Measurements from ENCODE around the gene SDHB. TPM values are rescaled to one million over a fixed set of nuclear protein-coding genes. Genes with fewer than 3 reads are reported as not detected.

Gene SDHB
- polyA plus RNA-seq, 1 of the 3 experiments (the other 2 are of a cell fraction), result 128 TPM

DNA sequence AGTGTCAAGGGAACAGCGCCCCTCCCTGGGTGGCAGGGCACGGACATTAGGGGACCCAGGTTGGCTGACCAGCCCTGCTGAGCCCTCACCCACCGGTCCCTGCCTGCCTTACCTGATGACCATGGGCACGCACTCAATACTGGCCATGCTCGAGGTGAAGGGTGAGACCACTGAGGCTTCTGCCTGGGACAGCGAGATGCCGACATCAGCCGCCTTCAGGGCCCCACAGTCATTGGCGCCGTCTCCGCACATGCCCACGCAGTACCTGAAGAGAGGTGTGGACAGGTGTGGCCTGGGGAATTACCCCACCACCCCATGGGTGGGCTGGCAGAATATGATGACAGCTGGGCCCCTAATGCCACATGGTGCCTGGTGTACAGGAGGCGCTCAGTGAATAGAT, 65.6 kb downstream of the SDHB start:
- Histone ChIP-seq H3K4me2 (no peak overlapping the region), H3F3A (replicated peaks; ENCODE audit: insufficient read depth) (peaks cover 3% of the 10 kb centered on the region), H3K9ac (no peak overlapping the region), H3K27ac (ENCODE audit: low read depth in 2 of 2, low read length in 1 of 2) (no peak overlapping the region), H4K20me1 (ENCODE audit: insufficient read depth) (no peaks in the 10 kb centered on the region), H3K9me3 (no peaks in the 10 kb centered on the region), H2AFZ (ENCODE audit: low read depth) (no peak overlapping the region), H3K36me3 (replicated peaks in 1 of 2; ENCODE audit: control insufficient read depth in 1 of 2, insufficient read depth in 2 of 2, low read length in 1 of 2) (peaks cover 3 to 8% of the 10 kb centered on the region in 2 experiments), H3K27me3 (ENCODE audit: insufficient read depth) (no peaks in the 10 kb centered on the region), H3K4me3 (ENCODE audit: low read depth in 2 of 2, low read length in 1 of 2) (no peak overlapping the region), H3K79me2 (ENCODE audit: insufficient read depth) (no peaks in the 10 kb centered on the region), H3K4me1 (ENCODE audit: control insufficient read depth in 1 of 2, insufficient read depth in 2 of 2, low read depth in 1 of 2, low read length in 1 of 2) (peaks cover 4 to 10% of the 10 kb centered on the region in 2 experiments; a peak in 2 of 4 replicates), H3K9me2 (no peaks in the 10 kb centered on the region)
- TF ChIP-seq, protein P1, sequence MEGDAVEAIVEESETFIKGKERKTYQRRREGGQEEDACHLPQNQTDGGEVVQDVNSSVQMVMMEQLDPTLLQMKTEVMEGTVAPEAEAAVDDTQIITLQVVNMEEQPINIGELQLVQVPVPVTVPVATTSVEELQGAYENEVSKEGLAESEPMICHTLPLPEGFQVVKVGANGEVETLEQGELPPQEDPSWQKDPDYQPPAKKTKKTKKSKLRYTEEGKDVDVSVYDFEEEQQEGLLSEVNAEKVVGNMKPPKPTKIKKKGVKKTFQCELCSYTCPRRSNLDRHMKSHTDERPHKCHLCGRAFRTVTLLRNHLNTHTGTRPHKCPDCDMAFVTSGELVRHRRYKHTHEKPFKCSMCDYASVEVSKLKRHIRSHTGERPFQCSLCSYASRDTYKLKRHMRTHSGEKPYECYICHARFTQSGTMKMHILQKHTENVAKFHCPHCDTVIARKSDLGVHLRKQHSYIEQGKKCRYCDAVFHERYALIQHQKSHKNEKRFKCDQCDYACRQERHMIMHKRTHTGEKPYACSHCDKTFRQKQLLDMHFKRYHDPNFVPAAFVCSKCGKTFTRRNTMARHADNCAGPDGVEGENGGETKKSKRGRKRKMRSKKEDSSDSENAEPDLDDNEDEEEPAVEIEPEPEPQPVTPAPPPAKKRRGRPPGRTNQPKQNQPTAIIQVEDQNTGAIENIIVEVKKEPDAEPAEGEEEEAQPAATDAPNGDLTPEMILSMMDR (IDR thresholded peaks at IDR 0.05), result no peak
- TF ChIP-seq, protein P2, sequence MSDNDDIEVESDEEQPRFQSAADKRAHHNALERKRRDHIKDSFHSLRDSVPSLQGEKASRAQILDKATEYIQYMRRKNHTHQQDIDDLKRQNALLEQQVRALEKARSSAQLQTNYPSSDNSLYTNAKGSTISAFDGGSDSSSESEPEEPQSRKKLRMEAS (IDR thresholded peaks at IDR 0.05; ENCODE audit: low read depth), result no peak
- TF ChIP-seq, protein P3, sequence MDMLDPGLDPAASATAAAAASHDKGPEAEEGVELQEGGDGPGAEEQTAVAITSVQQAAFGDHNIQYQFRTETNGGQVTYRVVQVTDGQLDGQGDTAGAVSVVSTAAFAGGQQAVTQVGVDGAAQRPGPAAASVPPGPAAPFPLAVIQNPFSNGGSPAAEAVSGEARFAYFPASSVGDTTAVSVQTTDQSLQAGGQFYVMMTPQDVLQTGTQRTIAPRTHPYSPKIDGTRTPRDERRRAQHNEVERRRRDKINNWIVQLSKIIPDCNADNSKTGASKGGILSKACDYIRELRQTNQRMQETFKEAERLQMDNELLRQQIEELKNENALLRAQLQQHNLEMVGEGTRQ (IDR thresholded peaks at IDR 0.05; ENCODE audit: borderline replicate concordance, low read depth, low read length), result no peak
- TF ChIP-seq TCF12 (IDR thresholded peaks at IDR 0.05) (no peak), TEAD4 (IDR thresholded peaks at IDR 0.05; ENCODE audit: borderline replicate concordance, insufficient read depth) (no peak), RFX5 (IDR thresholded peaks at IDR 0.05; ENCODE audit: low read length) (no peak), FOXJ3 (CRISPR knock-in tag; IDR thresholded peaks at IDR 0.05) (no peak)
- WGBS (ENCODE audit: low lambda C conversion rate), result 91% methylated on average over 13 of the region's 13 CpGs
- ChIA-PET POLR2A (no interaction called here), CTCF (interaction anchor here (1.1 to 1.8 kb wide), 5 partner anchors 9 to 58 kb away, joined by 3 to 7 read pairs (median 3); no protein-coding TSS in a partner anchor)
- DNase-seq, result no peak

DNA sequence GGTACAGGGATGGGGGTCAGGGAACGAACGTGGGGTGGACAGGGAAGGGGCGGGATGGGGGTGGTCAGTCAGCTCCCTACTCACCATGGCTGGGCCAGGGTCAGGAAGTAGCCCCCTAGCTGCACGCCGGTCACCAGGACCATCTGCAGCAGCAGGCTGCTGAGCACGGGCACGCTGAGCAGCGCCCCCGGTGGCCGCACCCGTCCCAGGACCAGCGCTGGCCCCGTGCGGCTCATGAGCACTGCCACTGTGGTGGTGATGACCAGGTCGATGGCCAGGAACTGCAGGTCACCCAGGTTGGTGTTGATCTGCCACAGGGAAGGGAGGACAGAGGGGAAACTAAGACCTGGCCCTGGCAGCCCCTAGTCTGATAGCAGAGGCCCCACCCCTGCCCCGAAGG, 66.9 kb downstream of the SDHB start:
- H3K79me2 ChIP-seq (ENCODE audit: insufficient read depth), result no peaks in the 10 kb centered on the region
- no peak overlapping the region for H3K9ac ChIP-seq
- peak; percentile 88 for DNase-seq
- H3K9me3 ChIP-seq, result no peaks in the 10 kb centered on the region
- H3K4me2 ChIP-seq, result no peak overlapping the region
- TF ChIP-seq, protein P1 (IDR thresholded peaks at IDR 0.05), result peak; percentile 66
- no peak for TF ChIP-seq RCOR1 (IDR thresholded peaks at IDR 0.05; ENCODE audit: low read length)
- ChIA-PET CTCF (interaction anchor here (0.6 to 4.0 kb wide), 20 partner anchors 8 to 61 kb away, joined by 3 to 38 read pairs (median 5); no protein-coding TSS in a partner anchor), POLR2A (interaction anchor here (0.9 to 1.1 kb wide), 2 partner anchors 9 to 19 kb away, joined by 3 to 4 read pairs; no protein-coding TSS in a partner anchor)
- H3K27me3 ChIP-seq (ENCODE audit: insufficient read depth), result no peaks in the 10 kb centered on the region
- no peak overlapping the region for H2AFZ ChIP-seq (ENCODE audit: low read depth)
- H3K36me3 ChIP-seq (replicated peaks in 1 of 2; ENCODE audit: control insufficient read depth in 1 of 2, insufficient read depth in 2 of 2, low read length in 1 of 2), result peaks cover 3 to 8% of the 10 kb centered on the region in 2 experiments
- H4K20me1 ChIP-seq (ENCODE audit: insufficient read depth), result no peaks in the 10 kb centered on the region
- peaks cover 10% of the 10 kb centered on the region in 2 experiments; a peak in 2 of 4 replicates for H3K4me1 ChIP-seq (ENCODE audit: control insufficient read depth in 1 of 2, insufficient read depth in 2 of 2, low read depth in 1 of 2, low read length in 1 of 2)
- no peak overlapping the region; a peak in 1 of 4 replicates for H3K4me3 ChIP-seq (ENCODE audit: low read depth in 2 of 2, low read length in 1 of 2)
- peaks cover 6% of the 10 kb centered on the region for H3F3A ChIP-seq (replicated peaks; ENCODE audit: insufficient read depth)
- H3K9me2 ChIP-seq, result no peaks in the 10 kb centered on the region
- no peak overlapping the region for H3K27ac ChIP-seq (ENCODE audit: low read depth in 2 of 2, low read length in 1 of 2)
- WGBS (ENCODE audit: low lambda C conversion rate), result 50% methylated on average over 8 of the region's 16 CpGs
